GM21717 (cell line): ENCODE results near the gene NHS.
A peak's percentile ranks its signal among the peaks of the same experiment; 100 is the strongest.

Experiments
- ATAC-seq: cut with Tn5 transposase; IDR thresholded peaks from one replicate; pipeline ENCODE4 v1.9.1; 2021; ENCODE audit warnings: mild to moderate bottlenecking, moderate library complexity; ENCODE audit not compliant: unreplicated experiment

NHS gene

GRCh38 chrX:17748684-17749083 lies 373.7 kb downstream of the NHS start:
- no peak for ATAC-seq

GRCh38 chrX:17750436-17750835 lies 375.4 kb downstream of the NHS start:
- ATAC-seq = no peak

- peak; percentile 73 for ATAC-seq
These were observed 383.4 kb downstream of the NHS start for GRCh38 chrX:17758382-17758781.

- ATAC-seq = no peak
These were observed 385.0 kb downstream of the NHS start for GRCh38 chrX:17759990-17760389.

GRCh38 chrX:17767734-17768133 lies 392.7 kb downstream of the NHS start:
- ATAC-seq = no peak

- no peak for ATAC-seq
These were observed 394.0 kb downstream of the NHS start for GRCh38 chrX:17768997-17769396.

- ATAC-seq = no peak
These were observed 394.8 kb downstream of the NHS start for GRCh38 chrX:17769701-17770269.

- ATAC-seq = no peak
These were observed 398.3 kb downstream of the NHS start for GRCh38 chrX:17773221-17773876.

- ATAC-seq = no peak
These were observed 399.1 kb downstream of the NHS start for GRCh38 chrX:17774053-17774452.

GRCh38 chrX:17778997-17779396 lies 404.0 kb downstream of the NHS start:
- no peak for ATAC-seq

GRCh38 chrX:17779434-17779833 lies 404.4 kb downstream of the NHS start:
- ATAC-seq = no peak
